Suppressor macrophage (primary cell): ENCODE measurements around the gene PCDHA9.
A peak's percentile ranks its signal among the peaks of the same experiment; 100 is the strongest.
"Not testable (repeated sequence)": the region's sequence is repeated elsewhere in the genome, so short reads cannot be mapped to it uniquely, and the experiment has no call there.

Experiments used
- DNase-seq, 4 experiments: peaks; one replicate each; pipeline ENCODE4 v3.0.0-alpha.2; 2020 to 2022

PCDHA9 gene

DNA sequence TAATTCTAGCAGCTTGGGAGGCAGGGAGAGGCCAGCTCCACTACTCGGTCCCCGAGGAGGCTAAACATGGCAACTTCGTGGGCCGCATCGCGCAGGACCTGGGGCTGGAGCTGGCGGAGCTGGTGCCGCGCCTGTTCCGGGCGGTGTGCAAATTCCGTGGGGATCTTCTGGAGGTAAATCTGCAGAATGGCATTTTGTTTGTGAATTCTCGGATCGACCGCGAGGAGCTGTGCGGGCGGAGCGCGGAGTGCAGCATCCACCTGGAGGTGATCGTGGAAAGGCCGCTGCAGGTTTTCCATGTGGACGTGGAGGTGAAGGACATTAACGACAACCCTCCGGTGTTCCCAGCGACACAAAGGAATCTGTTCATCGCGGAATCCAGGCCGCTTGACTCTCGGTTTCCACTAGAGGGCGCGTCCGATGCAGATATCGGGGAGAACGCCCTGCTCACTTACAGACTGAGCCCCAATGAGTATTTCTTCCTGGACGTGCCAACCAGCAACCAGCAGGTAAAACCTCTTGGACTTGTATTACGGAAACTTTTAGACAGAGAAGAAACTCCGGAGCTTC lies 13.7 kb upstream of the PCDHA9 start:
- DNase-seq, result not testable (repeated sequence)

- no peak for DNase-seq
These were observed 12.3 kb upstream of the PCDHA9 start for GRCh38 chr5:140835622-140836510.

- DNase-seq, result peak in 2 of 4 experiments; percentile 10 to 18
These were observed 6.9 kb upstream of the PCDHA9 start, which contains the start of gene PCDHA8 for GRCh38 chr5:140840978-140841962. TSS of gene PCDHA8 (plus strand) at chr5:140841187. CDS start at chr5:140841322, 135 bp downstream.

DNA sequence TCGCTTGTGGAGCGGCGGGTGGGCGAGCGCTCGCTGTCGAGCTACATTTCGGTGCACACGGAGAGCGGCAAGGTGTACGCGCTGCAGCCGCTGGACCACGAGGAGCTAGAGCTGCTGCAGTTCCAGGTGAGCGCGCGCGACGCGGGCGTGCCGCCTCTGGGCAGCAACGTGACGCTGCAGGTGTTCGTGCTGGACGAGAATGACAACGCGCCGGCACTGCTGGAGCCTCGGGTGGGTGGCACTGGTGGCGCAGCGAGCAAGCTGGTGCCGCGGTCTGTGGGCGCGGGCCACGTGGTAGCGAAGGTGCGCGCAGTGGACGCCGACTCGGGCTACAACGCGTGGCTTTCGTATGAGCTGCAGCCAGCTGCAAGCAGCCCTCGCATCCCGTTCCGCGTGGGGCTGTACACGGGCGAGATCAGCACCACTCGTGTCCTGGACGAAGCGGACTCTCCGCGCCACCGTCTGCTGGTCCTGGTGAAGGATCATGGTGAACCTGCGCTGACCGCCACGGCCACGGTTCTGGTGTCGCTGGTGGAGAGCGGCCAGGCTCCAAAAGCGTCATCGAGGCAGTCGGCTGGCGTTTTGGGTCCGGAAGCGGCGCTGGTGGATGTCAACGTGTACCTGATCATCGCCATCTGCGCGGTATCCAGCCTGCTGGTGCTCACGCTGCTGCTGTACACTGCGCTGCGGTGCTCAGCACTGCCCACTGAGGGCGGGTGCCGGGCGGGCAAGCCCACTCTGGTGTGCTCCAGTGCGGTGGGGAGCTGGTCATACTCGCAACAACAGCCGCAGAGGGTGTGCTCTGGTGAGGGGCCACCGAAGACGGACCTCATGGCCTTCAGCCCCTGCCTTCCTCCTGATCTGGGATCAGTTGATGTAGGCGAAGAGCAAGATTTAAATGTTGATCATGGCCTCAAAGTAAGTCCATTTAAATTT lies 5.1 kb upstream of the PCDHA9 start:
- no peak for DNase-seq

GRCh38 chr5:140849831-140850634 lies 1.9 kb downstream of the PCDHA9 start:
- not testable (repeated sequence) for DNase-seq

DNA sequence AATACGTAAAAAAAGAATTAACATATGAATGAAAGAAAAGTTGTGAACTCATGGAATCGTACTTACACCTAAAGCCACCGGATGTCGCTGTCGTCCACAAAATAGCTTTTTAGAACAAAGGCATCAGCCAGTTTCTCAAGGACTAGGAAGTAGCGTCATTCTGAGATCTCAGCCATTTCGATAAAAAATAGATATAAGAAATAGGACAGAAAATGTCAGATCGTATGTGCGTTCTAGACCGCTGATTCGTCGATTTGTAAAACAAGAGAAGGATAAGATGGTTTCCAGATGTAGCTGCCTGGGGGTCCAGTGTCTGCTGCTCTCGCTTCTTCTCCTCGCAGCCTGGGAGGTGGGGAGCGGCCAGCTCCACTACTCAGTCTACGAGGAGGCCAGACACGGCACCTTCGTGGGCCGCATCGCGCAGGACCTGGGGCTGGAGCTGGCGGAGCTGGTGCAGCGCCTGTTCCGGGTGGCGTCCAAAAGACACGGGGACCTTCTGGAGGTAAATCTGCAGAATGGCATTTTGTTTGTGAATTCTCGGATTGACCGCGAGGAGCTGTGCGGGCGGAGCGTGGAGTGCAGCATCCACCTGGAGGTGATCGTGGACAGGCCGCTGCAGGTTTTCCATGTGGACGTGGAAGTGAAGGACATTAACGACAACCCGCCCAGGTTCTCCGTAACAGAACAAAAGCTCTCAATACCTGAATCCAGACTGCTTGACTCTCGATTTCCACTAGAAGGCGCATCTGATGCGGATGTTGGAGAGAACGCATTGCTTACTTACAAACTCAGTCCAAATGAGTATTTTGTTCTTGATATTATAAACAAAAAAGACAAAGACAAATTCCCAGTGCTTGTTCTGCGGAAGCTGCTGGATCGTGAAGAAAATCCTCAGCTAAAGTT lies 7.8 kb downstream of the PCDHA9 start, which contains the start of gene PCDHA10:
Gene PCDHA10 (plus strand): TSS at position 126 of the 903 bp plus-strand sequence. CDS start 152 bp downstream, at position 278.
- DNase-seq, result no peak

GRCh38 chr5:140857177-140857986 lies 9.2 kb downstream of the PCDHA9 start:
- no peak for DNase-seq

DNA sequence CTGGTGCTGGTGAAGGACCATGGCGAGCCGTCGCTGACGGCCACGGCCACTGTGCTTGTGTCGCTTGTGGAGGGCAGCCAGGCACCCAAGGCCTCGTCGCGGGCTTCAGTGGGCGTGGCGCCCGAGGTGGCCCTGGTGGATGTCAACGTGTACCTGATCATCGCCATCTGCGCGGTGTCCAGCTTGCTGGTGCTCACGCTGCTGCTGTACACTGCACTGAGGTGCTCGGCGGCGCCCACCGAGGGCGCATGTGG lies 9.7 kb downstream of the PCDHA9 start:
- no peak for DNase-seq

DNA sequence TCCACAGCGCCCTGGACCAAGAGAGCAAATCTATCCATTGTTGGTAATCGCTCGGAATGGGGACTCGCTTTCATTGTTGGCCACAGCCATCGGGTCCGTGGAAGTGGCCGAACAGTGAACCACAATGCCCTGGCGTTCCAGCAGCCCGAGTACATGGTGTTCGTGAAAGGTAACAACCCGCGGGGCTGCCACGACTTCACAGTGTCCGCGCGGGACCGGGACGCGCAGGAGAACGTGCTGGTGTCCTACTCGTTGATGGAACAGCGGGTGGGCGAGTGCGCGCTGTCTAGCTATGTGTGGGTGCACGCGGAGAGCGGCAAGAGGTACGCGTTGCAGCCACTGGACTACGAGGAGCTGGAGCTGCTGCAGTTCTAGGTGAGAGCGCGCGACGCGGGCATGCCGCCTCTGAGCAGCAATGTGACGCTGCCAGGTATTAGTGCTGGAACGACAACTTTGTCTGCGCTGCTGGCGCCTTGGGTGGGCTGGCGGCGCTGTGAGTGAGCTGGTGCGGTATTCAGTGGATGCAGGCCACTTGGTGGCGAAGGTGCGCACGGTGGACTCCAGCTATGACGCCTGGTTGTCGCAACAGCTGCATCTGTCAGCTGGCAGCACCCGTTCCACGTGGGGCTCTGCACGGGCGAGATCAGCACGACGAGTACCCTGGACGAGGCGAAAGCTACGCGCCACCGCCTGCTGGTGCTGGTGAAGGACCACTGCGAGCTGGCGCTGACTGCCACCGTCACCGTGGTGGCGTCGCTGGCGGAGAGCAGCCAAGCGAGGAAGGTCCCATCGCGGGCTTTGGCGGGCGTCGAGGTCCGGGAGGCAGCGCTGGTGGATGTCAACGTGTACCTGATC lies 14.5 kb downstream of the PCDHA9 start:
- DNase-seq, result no peak

DNA sequence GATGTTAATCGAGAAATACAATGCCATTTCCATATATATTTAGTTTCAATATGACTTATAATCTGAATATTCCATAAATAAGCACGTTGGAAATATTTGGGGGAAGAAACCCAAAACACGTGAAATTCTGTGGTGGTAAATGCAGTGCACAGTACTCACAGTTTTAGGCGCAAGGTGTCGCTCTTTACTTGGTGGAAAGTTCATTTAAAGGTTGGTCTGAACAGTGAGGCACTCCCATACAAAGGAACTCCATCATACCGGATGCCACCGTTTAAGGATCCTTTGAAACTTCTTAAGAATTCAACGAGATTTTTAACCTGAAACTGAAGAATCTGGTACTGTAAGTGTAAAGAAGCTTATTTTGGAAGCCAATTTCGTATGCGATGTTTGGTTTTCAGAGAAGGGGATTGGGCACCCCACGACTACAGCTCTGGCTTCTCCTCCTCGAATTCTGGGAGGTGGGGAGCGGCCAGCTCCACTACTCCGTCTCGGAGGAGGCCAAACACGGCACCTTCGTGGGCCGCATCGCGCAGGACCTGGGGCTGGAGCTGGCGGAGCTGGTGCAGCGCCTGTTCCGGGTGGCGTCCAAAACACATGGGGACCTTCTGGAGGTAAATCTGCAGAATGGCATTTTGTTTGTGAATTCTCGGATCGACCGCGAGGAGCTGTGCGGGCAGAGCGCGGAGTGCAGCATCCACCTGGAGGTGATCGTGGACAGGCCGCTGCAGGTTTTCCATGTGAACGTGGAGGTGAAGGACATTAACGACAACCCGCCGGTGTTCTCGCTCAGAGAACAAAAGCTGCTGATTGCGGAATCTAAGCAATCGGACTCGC lies 20.8 kb downstream of the PCDHA9 start, which contains the start of gene PCDHA11:
Gene PCDHA11 (plus strand): TSS at position 237 of the 834 bp plus-strand sequence. CDS start 147 bp downstream, at position 384.
- peak in 1 of 4 experiments; percentile 4 for DNase-seq

DNA sequence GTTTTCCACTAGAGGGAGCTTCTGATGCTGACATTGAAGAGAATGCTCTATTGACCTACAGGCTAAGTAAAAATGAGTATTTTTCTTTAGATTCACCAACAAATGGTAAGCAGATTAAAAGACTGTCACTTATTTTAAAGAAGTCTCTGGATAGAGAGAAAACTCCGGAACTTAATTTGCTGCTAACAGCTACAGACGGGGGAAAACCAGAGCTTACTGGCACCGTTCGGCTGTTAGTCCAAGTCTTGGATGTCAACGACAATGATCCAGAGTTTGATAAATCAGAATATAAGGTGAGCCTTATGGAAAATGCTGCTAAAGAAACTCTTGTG lies 21.3 kb downstream of the PCDHA9 start:
- no peak for DNase-seq

- DNase-seq, result no peak
These were observed 22.3 kb downstream of the PCDHA9 start for GRCh38 chr5:140870221-140871201.

GRCh38 chr5:140875085-140876065 lies 27.2 kb downstream of the PCDHA9 start, which contains the start of gene PCDHA12:
TSS of gene PCDHA12 (plus strand) at chr5:140875308. CDS start at chr5:140875473, 165 bp downstream.
- DNase-seq, result no peak
